Stimulated activated CD8-positive, alpha-beta memory T cell treated with anti-CD3 and anti-CD28 coated beads, Interleukin-15, amount 100 ng/mL, for 48 hours (primary cell): ENCODE data around the gene SMCHD1.
A peak's percentile ranks its signal among the peaks of the same experiment; 100 is the strongest.
"Not testable (repeated sequence)": the region's sequence is repeated elsewhere in the genome, so short reads cannot be mapped to it uniquely, and the experiment has no call there.

Source experiments
- DNase-seq, 2 donors: peaks; one replicate each; pipeline ENCODE4 v3.0.0-alpha.2; 2020; ENCODE audit warnings: low read depth in 2 of 2

The SMCHD1 gene

GRCh38 chr18:2818281-2818680, 162.8 kb downstream of the SMCHD1 start:
- DNase-seq: no peak

GRCh38 chr18:2821695-2822094, 166.2 kb downstream of the SMCHD1 start:
- DNase-seq: no peak

- DNase-seq: no peak
These were observed 166.8 kb downstream of the SMCHD1 start for GRCh38 chr18:2822213-2822921.

GRCh38 chr18:2823202-2823601, 167.7 kb downstream of the SMCHD1 start:
- no peak for DNase-seq

- DNase-seq: no peak
These were observed 168.4 kb downstream of the SMCHD1 start for GRCh38 chr18:2823966-2824365.

- DNase-seq: no peak
These were observed 169.3 kb downstream of the SMCHD1 start for GRCh38 chr18:2824865-2825264.

- DNase-seq: no peak
These were observed 170.2 kb downstream of the SMCHD1 start for GRCh38 chr18:2825613-2826175.

GRCh38 chr18:2826581-2826980, 171.1 kb downstream of the SMCHD1 start:
- no peak for DNase-seq

GRCh38 chr18:2827061-2827460, 171.5 kb downstream of the SMCHD1 start:
- no peak for DNase-seq

- DNase-seq: not testable (repeated sequence)
These were observed 180.6 kb downstream of the SMCHD1 start for GRCh38 chr18:2836118-2836517.

GRCh38 chr18:2837290-2837689, 181.8 kb downstream of the SMCHD1 start:
- DNase-seq: not testable (repeated sequence)

- no peak for DNase-seq
These were observed 183.7 kb downstream of the SMCHD1 start for GRCh38 chr18:2839202-2839601.

GRCh38 chr18:2840521-2840920, 185.0 kb downstream of the SMCHD1 start:
- DNase-seq: no peak

- DNase-seq: no peak
These were observed 187.6 kb downstream of the SMCHD1 start for GRCh38 chr18:2843146-2843545.

- no peak for DNase-seq
These were observed 189.6 kb downstream of the SMCHD1 start for GRCh38 chr18:2845172-2845571.

GRCh38 chr18:2846636-2847316, 191.2 kb downstream of the SMCHD1 start, which contains the start of gene EMILIN2:
Gene EMILIN2, plus strand, starts transcription at chr18:2847006. Its CDS starts 183 bp downstream, at chr18:2847189.
- DNase-seq: peak in 1 of 2 donors; percentile 13

GRCh38 chr18:2847317-2848246, 192.1 kb downstream of the SMCHD1 start:
- peak; percentile 29 for DNase-seq

GRCh38 chr18:2848247-2849246, 193.0 kb downstream of the SMCHD1 start:
- no peak for DNase-seq

GRCh38 chr18:2850816-2851215, 195.3 kb downstream of the SMCHD1 start:
- no peak for DNase-seq

GRCh38 chr18:2851771-2852170, 196.2 kb downstream of the SMCHD1 start:
- DNase-seq: no peak

- not testable (repeated sequence) for DNase-seq
These were observed 196.9 kb downstream of the SMCHD1 start for GRCh38 chr18:2852460-2852859.
